ENCODE measurements around the gene TRIM71. TPM values are rescaled to one million over a fixed set of nuclear protein-coding genes. Genes with fewer than 3 reads are reported as not detected.

Gene TRIM71
- 0.94 TPM for total RNA-seq (2013)
- polyA plus RNA-seq: under 1 TPM; 0.02 to 0.33 (median 0.06) TPM
- polyA minus RNA-seq: 0.14 and 0.24 TPM in 2 replicates
- total RNA-seq: 0.06 to 2.9 (median 0.54) reads per million in 11 experiments

GRCh38 chr3:32817558-32818228 is at the start of gene TRIM71:
TRIM71 (plus strand) TSS chr3:32817997; CDS start chr3:32818081, 84 bp downstream.
- Mint-ChIP-seq H3K9me3 (peaks cover 0 to 23% (median 9%) of the 10 kb centered on the region in 7 donors), H3K36me3 (peaks cover 13 to 14% of the 10 kb centered on the region in 2 donors), H3K4me1 (peaks cover 50% of the 10 kb centered on the region), H3K27ac (peak within 1 kb of the TSS in 2 of 7 donors; percentile 43 to 77), H3K27me3 (ENCODE audit: low read depth in 3 of 3) (peaks cover 38 to 61% (median 43%) of the 10 kb centered on the region in 3 donors), H3K4me3 (peak within 1 kb of the TSS; percentile 92 to 97)
- peaks cover 40 to 63% of the 10 kb centered on the region in 2 donors for H3K4me1 ChIP-seq (ENCODE audit: control insufficient read depth in 1 of 2, insufficient read depth in 2 of 2, low read length in 2 of 2)
- H4K20me1 ChIP-seq (ENCODE audit: insufficient read depth, low read length): no peaks in the 10 kb centered on the region
- peaks cover 10% of the 10 kb centered on the region for H3K79me2 ChIP-seq (ENCODE audit: insufficient read depth, low read length)
- H3K4me3 ChIP-seq (replicated peaks in 1 of 3; ENCODE audit: low read depth in 2 of 3, low read length in 3 of 3): peak within 1 kb of the TSS; percentile 63 to 85 (median 66)
- H3K4me2 ChIP-seq (replicated peaks; ENCODE audit: extremely low read depth, low read length, poor library complexity, severe bottlenecking): peak within 1 kb of the TSS; percentile 98
- peaks cover 4 to 22% of the 10 kb centered on the region in 2 donors for H3K27me3 ChIP-seq (ENCODE audit: control insufficient read depth in 2 of 2, insufficient read depth in 2 of 2, low read length in 2 of 2)
- peaks cover 0 to 7% of the 10 kb centered on the region in 2 donors for H3K9me3 ChIP-seq (replicated peaks in 1 of 2; ENCODE audit: control insufficient read depth in 1 of 2, insufficient read depth in 1 of 2, low read length in 2 of 2)
- no peak for TF ChIP-seq CTCF (IDR thresholded peaks at IDR 0.05)
- DNase-seq: peak in 1 of 3 donors; percentile 2
- peak within 1 kb of the TSS; percentile 93 for H2AFZ ChIP-seq (ENCODE audit: insufficient read depth, low read depth, low read length, poor library complexity, severe bottlenecking)
- intact Hi-C loops (cut with micrococcal nuclease): no loop called here
- no peaks in the 10 kb centered on the region for H3K36me3 ChIP-seq (replicated peaks in 1 of 2; ENCODE audit: control insufficient read depth in 1 of 2, insufficient read depth in 2 of 2, low read length in 2 of 2)
- H3K9ac ChIP-seq (ENCODE audit: insufficient read depth, low read length, poor library complexity, severe bottlenecking): peak within 1 kb of the TSS; percentile 53
- no peak within 1 kb of the TSS for H3K27ac ChIP-seq (ENCODE audit: low read depth in 1 of 2, low read length in 2 of 2)
- under 1% methylated on average over 59 of the region's 59 CpGs for WGBS (ENCODE audit: insufficient coverage)

GRCh38 chr3:32778389-32778788 is 39.4 kb upstream of the TRIM71 start:
- H3K4me3 Mint-ChIP-seq: no peak overlapping the region
- Histone ChIP-seq H3K4me2 (replicated peaks; ENCODE audit: extremely low read depth, low read length, poor library complexity, severe bottlenecking) (no peak overlapping the region), H2AFZ (ENCODE audit: insufficient read depth, low read depth, low read length, poor library complexity, severe bottlenecking) (no peak overlapping the region), H4K20me1 (ENCODE audit: insufficient read depth, low read length) (no peaks in the 10 kb centered on the region), H3K36me3 (replicated peaks in 1 of 2; ENCODE audit: control insufficient read depth in 1 of 2, insufficient read depth in 2 of 2, low read length in 2 of 2) (peaks cover 7 to 16% of the 10 kb centered on the region in 2 donors), H3K9ac (ENCODE audit: insufficient read depth, low read length, poor library complexity, severe bottlenecking) (no peak overlapping the region), H3K4me3 (replicated peaks in 1 of 3; ENCODE audit: low read depth in 2 of 3, low read length in 3 of 3) (no peak overlapping the region), H3K4me1 (ENCODE audit: control insufficient read depth in 1 of 2, insufficient read depth in 2 of 2, low read length in 2 of 2) (peaks cover 10 to 25% of the 10 kb centered on the region in 2 donors), H3K9me3 (replicated peaks in 1 of 2; ENCODE audit: control insufficient read depth in 1 of 2, insufficient read depth in 1 of 2, low read length in 2 of 2) (no peaks in the 10 kb centered on the region), H3K27me3 (ENCODE audit: control insufficient read depth in 2 of 2, insufficient read depth in 2 of 2, low read length in 2 of 2) (no peaks in the 10 kb centered on the region), H3K27ac (ENCODE audit: low read depth in 1 of 2, low read length in 2 of 2) (no peak overlapping the region), H3K79me2 (ENCODE audit: insufficient read depth, low read length) (no peaks in the 10 kb centered on the region)
- no peak for DNase-seq
- intact Hi-C loops (cut with micrococcal nuclease): no loop called here
- no peak for TF ChIP-seq CTCF (IDR thresholded peaks at IDR 0.05)
- H3K4me1 Mint-ChIP-seq: peaks cover 28% of the 10 kb centered on the region
- 15% methylated on average over 2 of the region's 4 CpGs for whole genome bisulfite sequencing (ENCODE audit: insufficient coverage)
- H3K9me3 Mint-ChIP-seq: no peaks in the 10 kb centered on the region
- H3K27ac Mint-ChIP-seq: no peak overlapping the region
- peaks cover 6 to 18% (median 16%) of the 10 kb centered on the region in 3 donors for H3K27me3 Mint-ChIP-seq (ENCODE audit: low read depth in 3 of 3)
- peaks cover 23 to 28% of the 10 kb centered on the region in 2 donors for H3K36me3 Mint-ChIP-seq

Data from CD14-positive monocyte (primary cell).